Loucy (cell line): Measurements from ENCODE around the gene ZFP3.
"Not testable (repeated sequence)": the region's sequence is repeated elsewhere in the genome, so short reads cannot be mapped to it uniquely, and the experiment has no call there.

Experiments
- EZH2phosphoT487 ChIP-seq: fragments of 200-600 bp; IDR thresholded peaks from 2 replicates; pipeline ENCODE4 v1.6.1; 2018; ENCODE audit warnings: antibody characterized with exemption, mild to moderate bottlenecking, moderate library complexity, borderline replicate concordance
- TF ChIP-seq, protein P1 (sequence below): fragments of 200-600 bp; sonication (generic); conservative IDR thresholded peaks from 2 replicates; pipeline ENCODE4 v1.5.1; 2014; ENCODE audit warnings: mild to moderate bottlenecking, antibody characterized with exemption, low read length

DNA sequence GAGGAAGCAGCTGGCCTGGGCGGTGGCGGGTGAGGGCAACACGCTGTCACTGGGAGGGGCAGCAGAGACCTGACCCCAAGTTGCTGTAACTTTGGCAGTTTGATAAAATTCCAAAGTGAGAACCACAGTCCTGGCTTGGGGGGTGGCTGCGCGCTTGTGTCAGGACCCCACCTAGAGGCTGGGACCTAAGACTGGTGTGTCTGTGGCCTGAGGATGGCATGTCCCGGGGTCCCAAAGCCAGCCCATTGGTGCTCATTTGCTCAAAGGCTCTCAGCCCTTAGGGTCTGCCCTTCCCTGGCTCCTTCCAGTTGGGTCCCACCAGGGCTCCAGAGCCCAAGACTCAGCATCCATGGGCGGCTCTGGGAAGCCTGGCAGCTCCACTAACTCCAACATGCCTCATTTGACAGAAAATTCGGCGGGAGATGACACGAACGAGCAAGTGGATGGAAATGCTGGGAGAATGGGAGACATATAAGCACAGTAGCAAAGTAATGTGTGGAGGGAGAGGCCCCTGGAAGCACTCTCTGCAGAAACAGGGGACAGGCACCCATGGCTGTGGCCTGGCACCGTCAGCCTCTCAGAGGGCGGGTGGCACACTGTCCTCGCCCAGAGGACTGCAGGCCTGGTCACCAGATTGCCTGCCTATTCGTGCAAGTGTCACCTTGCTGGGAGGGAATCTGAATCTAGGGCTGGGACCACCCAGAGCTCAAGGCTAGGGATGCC lies 54.4 kb downstream of the ZFP3 start:
- TF ChIP-seq, protein P1, sequence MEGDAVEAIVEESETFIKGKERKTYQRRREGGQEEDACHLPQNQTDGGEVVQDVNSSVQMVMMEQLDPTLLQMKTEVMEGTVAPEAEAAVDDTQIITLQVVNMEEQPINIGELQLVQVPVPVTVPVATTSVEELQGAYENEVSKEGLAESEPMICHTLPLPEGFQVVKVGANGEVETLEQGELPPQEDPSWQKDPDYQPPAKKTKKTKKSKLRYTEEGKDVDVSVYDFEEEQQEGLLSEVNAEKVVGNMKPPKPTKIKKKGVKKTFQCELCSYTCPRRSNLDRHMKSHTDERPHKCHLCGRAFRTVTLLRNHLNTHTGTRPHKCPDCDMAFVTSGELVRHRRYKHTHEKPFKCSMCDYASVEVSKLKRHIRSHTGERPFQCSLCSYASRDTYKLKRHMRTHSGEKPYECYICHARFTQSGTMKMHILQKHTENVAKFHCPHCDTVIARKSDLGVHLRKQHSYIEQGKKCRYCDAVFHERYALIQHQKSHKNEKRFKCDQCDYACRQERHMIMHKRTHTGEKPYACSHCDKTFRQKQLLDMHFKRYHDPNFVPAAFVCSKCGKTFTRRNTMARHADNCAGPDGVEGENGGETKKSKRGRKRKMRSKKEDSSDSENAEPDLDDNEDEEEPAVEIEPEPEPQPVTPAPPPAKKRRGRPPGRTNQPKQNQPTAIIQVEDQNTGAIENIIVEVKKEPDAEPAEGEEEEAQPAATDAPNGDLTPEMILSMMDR = peak; percentile 58
- TF ChIP-seq EZH2phosphoT487 = not testable (repeated sequence)
